ENCODE measurements around the gene RBPJL. TPM values are rescaled to one million over a fixed set of nuclear protein-coding genes. Genes with fewer than 3 reads are reported as not detected.

The RBPJL gene
- total and polyA plus RNA-seq, 7 donors: 1.8 TPM; not detected in 6

DNA sequence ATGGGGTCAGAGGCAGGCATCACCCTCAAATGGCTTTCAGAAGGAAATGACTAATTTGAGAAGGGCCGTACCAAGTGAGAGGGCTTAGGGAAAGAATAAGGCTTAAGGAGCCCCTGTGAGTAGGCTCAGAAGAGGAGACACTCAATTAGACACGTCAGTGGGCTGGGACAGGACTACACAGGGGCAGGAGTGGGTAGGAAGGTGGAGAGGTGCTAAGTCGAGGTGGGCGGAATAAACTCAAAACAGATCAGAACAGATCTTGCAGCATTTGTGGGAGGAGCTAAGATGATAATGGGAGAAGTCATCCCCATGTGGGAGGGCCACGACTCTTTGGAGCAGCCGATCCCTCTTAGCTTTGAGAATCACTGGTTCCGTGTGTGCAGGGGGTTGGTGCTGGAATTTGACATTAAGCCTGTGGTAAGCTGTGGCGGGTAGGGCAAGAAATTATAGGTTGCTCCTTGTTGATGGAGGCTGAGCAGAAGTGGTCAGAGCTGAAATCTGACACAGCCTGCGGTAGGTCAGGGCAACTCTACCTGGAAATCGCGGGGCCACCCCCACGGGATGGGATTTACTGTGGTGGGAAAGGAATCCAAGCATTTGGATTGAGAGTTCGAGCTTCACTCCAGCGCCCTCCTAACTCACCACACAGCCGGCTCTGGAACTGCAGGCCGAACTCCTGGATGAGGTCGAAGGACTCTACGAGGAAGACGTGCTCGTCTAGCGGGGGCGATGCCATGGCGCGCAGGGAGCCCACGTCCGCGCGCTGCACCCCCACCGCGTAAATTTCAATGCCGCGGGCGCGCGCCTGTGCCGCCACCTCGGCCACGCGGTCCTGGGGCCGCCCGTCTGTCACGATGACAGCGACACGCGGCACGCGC, 2.8 kb upstream of the RBPJL start:
- H3K4me3 ChIP-seq: no peak overlapping the region
- 47 to 70% methylated on average over 47 of the region's 47 CpGs for WGBS, 2 donors
- peaks cover 5 to 41% (median 26%) of the 10 kb centered on the region in 3 donors for H3K27me3 ChIP-seq
- H3K9me3 ChIP-seq: no peaks in the 10 kb centered on the region
- H3K4me1 ChIP-seq: peaks cover 0 to 8% (median 3%) of the 10 kb centered on the region in 4 donors
- TF ChIP-seq POLR2A (IDR thresholded peaks at IDR 0.05): no peak
- TF ChIP-seq EP300 (IDR thresholded peaks at IDR 0.05): no peak
- no peak for TF ChIP-seq POLR2AphosphoS5 (IDR thresholded peaks at IDR 0.05)
- no peak for TF ChIP-seq CTCF (IDR thresholded peaks at IDR 0.05)
- intact Hi-C loops (cut with DNase I): no loop called here
- no peak for DNase-seq
- H3K36me3 ChIP-seq: no peaks in the 10 kb centered on the region
- no peak overlapping the region for H3K27ac ChIP-seq

DNA sequence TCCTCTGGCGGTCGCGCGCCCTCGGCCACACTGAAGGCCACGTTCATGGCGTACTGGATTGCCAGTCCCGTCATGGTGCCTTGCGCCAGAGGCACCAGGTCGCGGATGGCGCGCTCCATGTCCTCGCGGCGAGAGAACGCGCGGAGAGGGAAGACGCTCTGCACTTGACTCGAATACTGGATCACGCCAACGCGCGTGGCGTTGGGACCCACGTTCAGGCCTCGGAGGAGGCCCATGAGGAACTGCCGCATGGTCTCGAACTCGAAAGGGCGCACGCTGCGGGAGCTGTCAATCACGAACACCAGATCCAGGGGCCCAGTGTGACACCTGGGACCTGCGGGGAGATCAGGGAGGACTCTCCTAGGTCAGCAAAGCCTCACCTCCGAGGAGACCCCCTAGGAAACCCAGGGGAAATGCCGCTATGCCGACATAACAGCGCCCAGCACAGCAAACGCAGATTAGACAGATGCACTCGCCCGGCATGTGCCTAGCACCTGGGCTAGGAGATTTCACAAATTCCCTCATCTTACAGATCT, 2.1 kb upstream of the RBPJL start:
- Histone ChIP-seq H3K4me3 (no peak overlapping the region), H3K36me3 (no peaks in the 10 kb centered on the region), H3K4me1 (peaks cover 0 to 8% (median 3%) of the 10 kb centered on the region in 4 donors), H3K27ac (no peak overlapping the region), H3K27me3 (peaks cover 5 to 41% (median 26%) of the 10 kb centered on the region in 3 donors), H3K9me3 (no peaks in the 10 kb centered on the region)
- WGBS, 2 donors: 70 to 80% methylated on average over 43 of the region's 43 CpGs
- intact Hi-C loops (cut with DNase I): no loop called here
- DNase-seq: no peak
- no peak for TF ChIP-seq POLR2A (IDR thresholded peaks at IDR 0.05)
- TF ChIP-seq CTCF (IDR thresholded peaks at IDR 0.05): no peak
- TF ChIP-seq EP300 (IDR thresholded peaks at IDR 0.05): no peak
- no peak for TF ChIP-seq POLR2AphosphoS5 (IDR thresholded peaks at IDR 0.05)

GRCh38 chr20:45305262-45305661, 1.4 kb upstream of the RBPJL start:
- DNase-seq: no peak
- 46 to 61% methylated on average over 4 of the region's 4 CpGs for WGBS, 2 donors
- H3K4me3 ChIP-seq: no peak overlapping the region
- intact Hi-C loops (cut with DNase I): no loop called here
- no peak overlapping the region for H3K27ac ChIP-seq
- H3K4me1 ChIP-seq: peaks cover 0 to 8% (median 3%) of the 10 kb centered on the region in 4 donors
- peaks cover 5 to 41% (median 26%) of the 10 kb centered on the region in 3 donors for H3K27me3 ChIP-seq
- TF ChIP-seq CTCF (IDR thresholded peaks at IDR 0.05) (no peak), POLR2A (IDR thresholded peaks at IDR 0.05) (no peak)
- no peaks in the 10 kb centered on the region for H3K9me3 ChIP-seq
- H3K36me3 ChIP-seq: no peaks in the 10 kb centered on the region

- Histone ChIP-seq H3K36me3 (no peaks in the 10 kb centered on the region), H3K4me1 (peaks cover 0 to 15% (median 7%) of the 10 kb centered on the region in 4 donors), H3K9me3 (no peaks in the 10 kb centered on the region), H3K27me3 (peaks cover 8 to 56% (median 37%) of the 10 kb centered on the region in 3 donors), H3K27ac (no peak overlapping the region), H3K4me3 (no peak overlapping the region)
- TF ChIP-seq CTCF (IDR thresholded peaks at IDR 0.05) (no peak), POLR2A (IDR thresholded peaks at IDR 0.05) (no peak), POLR2AphosphoS5 (IDR thresholded peaks at IDR 0.05) (no peak), EP300 (IDR thresholded peaks at IDR 0.05) (no peak)
- WGBS, 2 donors: 51 to 66% methylated on average over 16 of the region's 16 CpGs
- no peak for DNase-seq
- intact Hi-C loops (cut with DNase I): no loop called here
Measured at GRCh38 chr20:45307076-45307640, 518 bp downstream of the RBPJL start.
